DOHH2 (cell line): Measurements from ENCODE around the gene YTHDF2.

Source experiments
- EZH2phosphoT487 ChIP-seq: fragments of 200-600 bp; sonication (generic); IDR thresholded peaks from 2 replicates; pipeline ENCODE4 v1.6.1; 2017; ENCODE audit warnings: borderline replicate concordance, mild to moderate bottlenecking, antibody characterized with exemption, low read length, moderate library complexity, mixed read lengths
- TF ChIP-seq, protein P1 (sequence below): fragments of 200-600 bp; sonication (generic); IDR thresholded peaks from one replicate; pipeline ENCODE4 v1.5.1; 2014; ENCODE audit warnings: antibody characterized with exemption, mild to moderate bottlenecking, low read depth, low read length; ENCODE audit not compliant: poor library complexity, severe bottlenecking

DNA sequence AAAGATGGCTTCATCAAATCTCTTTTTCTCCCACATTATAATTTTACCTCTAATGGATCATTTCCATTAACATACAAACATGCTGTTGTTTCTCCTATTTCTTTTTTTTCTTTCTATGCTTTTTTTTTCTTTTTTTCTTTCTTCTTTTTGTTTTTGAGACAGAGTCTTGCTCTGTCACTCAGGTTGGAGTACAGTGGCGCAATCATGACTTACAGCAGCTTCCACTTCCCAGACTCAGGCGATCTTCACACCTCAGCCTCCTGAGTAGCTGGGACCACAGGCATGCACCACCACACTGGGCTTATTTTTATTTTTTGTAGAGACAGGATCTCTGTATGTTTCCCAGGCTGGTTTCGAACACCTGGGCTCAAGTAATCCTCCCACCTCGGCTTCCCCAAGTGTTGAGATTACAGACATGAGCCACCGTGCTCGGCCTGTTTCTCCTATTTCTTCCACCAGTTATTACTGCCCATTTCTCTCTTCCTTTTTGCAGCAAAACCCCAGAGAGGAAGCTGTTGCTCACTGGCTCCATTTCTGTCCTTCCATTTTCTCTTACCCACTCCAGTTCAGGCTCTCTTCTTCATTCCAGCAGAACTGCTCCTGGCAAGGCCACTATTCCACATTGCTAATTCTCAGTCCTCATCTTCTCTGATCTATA, 43.1 kb downstream of the YTHDF2 start:
- TF ChIP-seq, protein P1, sequence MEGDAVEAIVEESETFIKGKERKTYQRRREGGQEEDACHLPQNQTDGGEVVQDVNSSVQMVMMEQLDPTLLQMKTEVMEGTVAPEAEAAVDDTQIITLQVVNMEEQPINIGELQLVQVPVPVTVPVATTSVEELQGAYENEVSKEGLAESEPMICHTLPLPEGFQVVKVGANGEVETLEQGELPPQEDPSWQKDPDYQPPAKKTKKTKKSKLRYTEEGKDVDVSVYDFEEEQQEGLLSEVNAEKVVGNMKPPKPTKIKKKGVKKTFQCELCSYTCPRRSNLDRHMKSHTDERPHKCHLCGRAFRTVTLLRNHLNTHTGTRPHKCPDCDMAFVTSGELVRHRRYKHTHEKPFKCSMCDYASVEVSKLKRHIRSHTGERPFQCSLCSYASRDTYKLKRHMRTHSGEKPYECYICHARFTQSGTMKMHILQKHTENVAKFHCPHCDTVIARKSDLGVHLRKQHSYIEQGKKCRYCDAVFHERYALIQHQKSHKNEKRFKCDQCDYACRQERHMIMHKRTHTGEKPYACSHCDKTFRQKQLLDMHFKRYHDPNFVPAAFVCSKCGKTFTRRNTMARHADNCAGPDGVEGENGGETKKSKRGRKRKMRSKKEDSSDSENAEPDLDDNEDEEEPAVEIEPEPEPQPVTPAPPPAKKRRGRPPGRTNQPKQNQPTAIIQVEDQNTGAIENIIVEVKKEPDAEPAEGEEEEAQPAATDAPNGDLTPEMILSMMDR, result no peak
- TF ChIP-seq EZH2phosphoT487, result no peak
